K562 (cell line): ENCODE data around the gene FAM171A2. TPM values are rescaled to one million over a fixed set of nuclear protein-coding genes. Genes with fewer than 3 reads are reported as not detected.

Experiments used
- ATAC-seq: fragments of 200-7000 bp; cut with Tn5 transposase; 3 replicates; pipeline ENCODE4 v1.9.1; 2020; ENCODE audit warnings: moderate library complexity
- BruUV-seq: library from RNA; stranded (reverse); fragments of 400-500 nt; replicated peaks from 2 replicates; lab custom pipeline; 2021; lab: Mats Ljungman, UMichigan
- CTCF ChIA-PET: fragments of 300-600 bp; formaldehyde crosslinking; extraction: SDS; loops from one replicate; lab custom pipeline; 2021; ENCODE audit warnings: low intra/inter-chr PET ratio; lab: Yijun Ruan, JAX
- POLR2A ChIA-PET: fragments of 300-600, 350-650 bp; sonication (Branson Sonifier 250); formaldehyde crosslinking; extraction: SDS; loops from one replicate; lab custom pipeline; 2021; ENCODE audit warnings: antibody characterized with exemption, inconsistent platforms; lab: Yijun Ruan, JAX
- DNase-seq, 4 experiments: peaks; one replicate each; pipeline versions ENCODE4 v3.0.0 to v3.0.0-alpha.2; 2011 to 2018; ENCODE audit warnings: low spot score in 3 of 4, mixed read lengths in 3 of 4; ENCODE audit errors: extremely low read depth in 1 of 4
- FAIRE-seq: peaks from 2 replicates; lab custom pipeline; 2011; peaks lifted over from hg19 to GRCh38; lab: Jason Lieb, UNC
- H2AFZ ChIP-seq: 2 replicates; pipeline ENCODE4 v1.6.0; 2011; ENCODE audit warnings: low read depth, low read length, control low read depth, inconsistent platforms
- H3K27ac ChIP-seq: fragments of 200-600 bp; 3 replicates; pipeline ENCODE4 v1.8.0; 2011; ENCODE audit warnings: low read depth, mild to moderate bottlenecking, control low read depth, inconsistent platforms, low read length, moderate library complexity, mixed read lengths; ENCODE audit errors: extremely low read depth
- H3K27me3 ChIP-seq, 2 experiments: fragments of 300-600 bp in 1 of 2; 2 replicates in 1 of 2; 3 replicates in 1 of 2; pipeline versions ENCODE4 v1.6.0 to v1.8.0; 2011; ENCODE audit warnings: inconsistent platforms in 2 of 2, low read length in 2 of 2, mild to moderate bottlenecking in 1 of 2, mixed read lengths in 1 of 2, moderate library complexity in 1 of 2; ENCODE audit not compliant: control insufficient read depth in 2 of 2, insufficient read depth in 2 of 2
- H3K36me3 ChIP-seq: fragments of 300-600 bp; 3 replicates; pipeline ENCODE4 v1.8.0; 2011; ENCODE audit warnings: mild to moderate bottlenecking, low read length, inconsistent platforms; ENCODE audit not compliant: control insufficient read depth, insufficient read depth
- H3K4me1 ChIP-seq, 2 experiments: fragments of 200-600 bp in 1 of 2; replicated peaks in 1 of 2; 2 replicates in 1 of 2; 3 replicates in 1 of 2; pipeline versions ENCODE4 v1.5.1 to v1.8.0; 2011; ENCODE audit warnings: inconsistent platforms in 2 of 2, low read length in 2 of 2, mild to moderate bottlenecking in 1 of 2, mixed read lengths in 1 of 2, moderate library complexity in 1 of 2; ENCODE audit not compliant: control insufficient read depth in 2 of 2, insufficient read depth in 2 of 2
- H3K4me2 ChIP-seq: 2 replicates; pipeline ENCODE4 v1.6.1; 2011; ENCODE audit warnings: low read length, control low read depth, inconsistent platforms, mixed read lengths; ENCODE audit not compliant: insufficient read depth
- H3K4me3 ChIP-seq: fragments of 200-600 bp; sonication (generic), shearing (Covaris generic); 2 replicates; pipeline ENCODE4 v1.5.1; 2016; ENCODE audit warnings: control low read depth, inconsistent platforms
- H3K79me2 ChIP-seq: fragments of 200-600 bp; 3 replicates; pipeline ENCODE4 v1.8.0; 2011; ENCODE audit warnings: low read length, inconsistent platforms; ENCODE audit not compliant: control insufficient read depth, insufficient read depth
- H3K9ac ChIP-seq, 2 experiments: 2 replicates each; pipeline versions ENCODE4 v1.6.0 to v1.6.1; 2011; ENCODE audit warnings: low read depth in 2 of 2, low read length in 2 of 2, control low read depth in 1 of 2, inconsistent platforms in 1 of 2, mild to moderate bottlenecking in 1 of 2, mixed read lengths in 1 of 2; ENCODE audit not compliant: insufficient read depth in 1 of 2
- H3K9me1 ChIP-seq: one replicate; pipeline ENCODE4 v1.6.0; 2011; ENCODE audit warnings: inconsistent platforms, mild to moderate bottlenecking, low read length, moderate library complexity; ENCODE audit not compliant: control insufficient read depth, insufficient read depth
- H3K9me3 ChIP-seq: replicated peaks from 2 replicates; pipeline ENCODE4 v1.5.1; 2011; ENCODE audit warnings: low read depth, low read length, inconsistent platforms; ENCODE audit not compliant: control insufficient read depth, insufficient read depth
- H4K20me1 ChIP-seq: replicated peaks from 2 replicates; pipeline ENCODE4 v1.6.1; 2011; ENCODE audit warnings: low read length, inconsistent platforms, mixed read lengths; ENCODE audit not compliant: control insufficient read depth, insufficient read depth
- POLR3G ChIP-seq: IDR thresholded peaks from 2 replicates; pipeline ENCODE4 v1.6.1; 2011; ENCODE audit not compliant: insufficient read length, insufficient replicate concordance; ENCODE audit errors: extremely low read depth
- RUNX1 ChIP-seq: sonication (generic); IDR thresholded peaks from 2 replicates; pipeline ENCODE4 v1.6.1; 2016; ENCODE audit warnings: antibody characterized with exemption, low read depth
- ZNF324 ChIP-seq: fragments of 250-450 bp; sonication (Bioruptor Pico); IDR thresholded peaks from 2 replicates; pipeline ENCODE4 v1.4.0; 2020; ENCODE audit warnings: mild to moderate bottlenecking
- WGBS: fragments of 100-300 bp; shearing (Covaris generic); methylation state at CpG from one replicate; pipeline ENCODE4 v1.1.6; 2016; ENCODE audit warnings: low coverage, mixed read lengths; ENCODE audit not compliant: insufficient coverage; ENCODE audit errors: missing lambda C conversion rate; 5-methylcytosine and 5-hydroxymethylcytosine counted together
- in situ Hi-C: fragments of 300-500 bp; cut with MboI; formaldehyde crosslinking; loops from 4 replicates; pipeline ENCODE4 v1.15.0; 2018; ENCODE audit warnings: inconsistent platforms, mixed read lengths
- intact Hi-C: fragments of 100-400 bp; cut with micrococcal nuclease; formaldehyde crosslinking; loops from 2 replicates; pipeline ENCODE4 v1.14.2; 2022
- polyA plus RNA-seq, 8 experiments: library from polyadenylated mRNA; depleted of rRNA in 4 of 8; stranded (reverse) in 5 of 8; unstranded in 3 of 8; fragments of >200 nt; fragmentation: Nextera tagmentation in 2 of 8; fragmentation: Illumina TruSeq in 1 of 8; extraction: Ambion mirVana in 2 of 8; extraction: Trizol in 1 of 8; gene quantifications; 2 replicates each; pipeline versions ENCODE4 v1.2.1 to v1.2.3, GENCODE V29; 2011 to 2014; ENCODE audit warnings: inconsistent platforms in 1 of 8, missing spikeins in 1 of 8
- total RNA-seq, 7 experiments: library from RNA; depleted of rRNA in 6 of 7; stranded (reverse); fragments of >200 nt in 6 of 7; fragmentation: Illumina TruSeq in 2 of 7; extraction: Trizol in 2 of 7; gene quantifications; 2 replicates each; pipeline versions ENCODE4 v1.2.1 to v1.2.3, GENCODE V29; 2011 to 2021; ENCODE audit warnings: low replicate concordance in 1 of 7
- TF ChIP-seq, protein P1 (sequence below): fragments of 250-450 bp; sonication (Bioruptor Pico); IDR thresholded peaks from 2 replicates; pipeline ENCODE4 v1.4.0; 2020; ENCODE audit warnings: borderline replicate concordance

FAM171A2 gene
- total and polyA plus RNA-seq, 9 of the 15 experiments (the other 6 are each of a cell fraction or from before 2014, with no cell fraction given): 0.10 to 10.2 (median 2.0) TPM; not detected in 1

DNA sequence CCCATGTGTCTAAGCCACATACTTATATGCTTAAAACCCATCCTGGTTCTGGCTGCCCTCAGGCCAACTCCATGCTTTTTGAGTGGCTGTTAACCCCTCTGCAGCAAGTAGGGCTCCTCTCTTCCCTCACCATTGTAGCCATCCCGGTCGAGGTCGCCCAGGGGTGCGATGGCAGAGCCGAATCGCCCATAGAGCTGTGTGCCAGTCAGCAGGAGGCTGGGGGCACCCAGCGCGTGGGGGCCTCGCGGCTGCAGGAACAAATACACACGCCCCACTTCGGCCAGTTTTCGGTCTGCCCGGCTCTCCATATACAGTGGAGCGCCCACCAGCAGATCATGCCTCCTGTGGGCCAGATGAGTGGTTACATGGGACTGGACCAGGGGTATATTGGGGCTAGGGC, 19.7 kb upstream of the FAM171A2 start:
- H3K4me2 ChIP-seq: no peak overlapping the region
- H3K9me3 ChIP-seq: no peaks in the 10 kb centered on the region
- H3K36me3 ChIP-seq: no peaks in the 10 kb centered on the region
- H3K27me3 ChIP-seq: no peaks in the 10 kb centered on the region; a peak in 1 of 5 replicates
- H3K27ac ChIP-seq: no peak overlapping the region
- intact Hi-C loops: no loop called here
- CTCF ChIA-PET: no interaction called here
- no peak for ATAC-seq
- 73% methylated on average over 15 of the region's 15 CpGs for WGBS
- no peak overlapping the region for H2AFZ ChIP-seq
- no peak overlapping the region for H3K4me3 ChIP-seq
- no TSS peak for BruUV-seq
- H3K9ac ChIP-seq: 0 out of 4 replicates have a peak overlapping the region, but pooled peaks of 1 of the 2 experiments have one; percentile 23
- TF ChIP-seq, protein P1, sequence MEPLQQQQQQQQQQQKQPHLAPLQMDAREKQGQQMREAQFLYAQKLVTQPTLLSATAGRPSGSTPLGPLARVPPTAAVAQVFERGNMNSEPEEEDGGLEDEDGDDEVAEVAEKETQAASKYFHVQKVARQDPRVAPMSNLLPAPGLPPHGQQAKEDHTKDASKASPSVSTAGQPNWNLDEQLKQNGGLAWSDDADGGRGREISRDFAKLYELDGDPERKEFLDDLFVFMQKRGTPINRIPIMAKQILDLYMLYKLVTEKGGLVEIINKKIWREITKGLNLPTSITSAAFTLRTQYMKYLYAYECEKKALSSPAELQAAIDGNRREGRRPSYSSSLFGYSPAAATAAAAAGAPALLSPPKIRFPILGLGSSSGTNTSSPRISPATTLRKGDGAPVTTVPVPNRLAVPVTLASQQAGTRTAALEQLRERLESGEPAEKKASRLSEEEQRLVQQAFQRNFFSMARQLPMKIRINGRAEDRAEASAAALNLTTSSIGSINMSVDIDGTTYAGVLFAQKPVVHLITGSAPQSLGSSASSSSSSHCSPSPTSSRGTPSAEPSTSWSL (CRISPR knock-in tag): no peak
- no peak for TF ChIP-seq RUNX1
- TF ChIP-seq POLR3G: no peak
- no peak for TF ChIP-seq ZNF324 (CRISPR knock-in tag)
- POLR2A ChIA-PET: interaction anchor here (1.0 to 1.1 kb wide), 2 partner anchors 12 to 14 kb away, joined by 3 read pairs; no protein-coding TSS in a partner anchor
- in situ Hi-C loops: no loop called here
- no peak for FAIRE-seq
- no peaks in the 10 kb centered on the region for H3K9me1 ChIP-seq
- H3K79me2 ChIP-seq: peaks cover 7% of the 10 kb centered on the region; the same call in 2 of the 3 replicates
- H4K20me1 ChIP-seq: no peaks in the 10 kb centered on the region
- H3K4me1 ChIP-seq: peaks cover 15 to 34% of the 10 kb centered on the region in 2 experiments
- DNase-seq: no peak
